HCT116 (cell line): ENCODE results near the gene ALKBH8.

Experiments
- CEBPB ChIP-seq: IDR thresholded peaks from 2 replicates; pipeline ENCODE4 v1.6.1; 2012; ENCODE audit warnings: low read depth
- EZH2 ChIP-seq: fragments of 200-600 bp; sonication (generic); IDR thresholded peaks from 2 replicates; pipeline ENCODE4 v1.6.1; 2017; ENCODE audit warnings: antibody characterized with exemption, mixed run types
- EZH2phosphoT487 ChIP-seq: fragments of 200-600 bp; IDR thresholded peaks from 2 replicates; pipeline ENCODE4 v1.6.1; 2018; ENCODE audit warnings: antibody characterized with exemption, borderline replicate concordance
- JUND ChIP-seq: IDR thresholded peaks from 2 replicates; pipeline ENCODE4 v1.6.1; 2012
- POLR2A ChIP-seq: IDR thresholded peaks from 2 replicates; pipeline ENCODE4 v1.7.0; 2011; ENCODE audit warnings: borderline replicate concordance; ENCODE audit not compliant: insufficient read depth, insufficient read length; ENCODE audit errors: extremely low read depth
- POLR2AphosphoS5 ChIP-seq: IDR thresholded peaks from 2 replicates; pipeline ENCODE4 v1.6.1; 2011; ENCODE audit warnings: mild to moderate bottlenecking, low read depth, low read length, moderate library complexity
- RAD21 ChIP-seq: IDR thresholded peaks from 2 replicates; pipeline ENCODE4 v1.6.1; 2012; ENCODE audit warnings: low read depth, mild to moderate bottlenecking
- SIN3A ChIP-seq: IDR thresholded peaks from 2 replicates; pipeline ENCODE4 v1.6.1; 2012; ENCODE audit warnings: low read depth
- TF ChIP-seq, protein P1 (sequence below), 3 experiments: fragments of 200-600 bp in 1 of 3; sonication (generic) in 1 of 3; IDR thresholded peaks in 2 of 3; conservative IDR thresholded peaks in 1 of 3; 2 replicates each; pipeline ENCODE4 v1.5.1; 2012 to 2017; ENCODE audit warnings: low read depth in 2 of 3, low read length in 2 of 3, antibody characterized with exemption in 1 of 3, borderline replicate concordance in 1 of 3, control low read depth in 1 of 3, mild to moderate bottlenecking in 1 of 3, mixed read lengths in 1 of 3, mixed run types in 1 of 3, moderate library complexity in 1 of 3; ENCODE audit not compliant: insufficient read depth in 1 of 3
- TF ChIP-seq, protein P2 (sequence below): IDR thresholded peaks from 2 replicates; pipeline ENCODE4 v1.6.1; 2012
- TF ChIP-seq, protein P3 (sequence below): IDR thresholded peaks from 2 replicates; pipeline ENCODE4 v1.6.1; 2012; ENCODE audit warnings: low read depth
- TF ChIP-seq, protein P4 (sequence below): IDR thresholded peaks from 2 replicates; pipeline ENCODE4 v1.6.1; 2012

DNA sequence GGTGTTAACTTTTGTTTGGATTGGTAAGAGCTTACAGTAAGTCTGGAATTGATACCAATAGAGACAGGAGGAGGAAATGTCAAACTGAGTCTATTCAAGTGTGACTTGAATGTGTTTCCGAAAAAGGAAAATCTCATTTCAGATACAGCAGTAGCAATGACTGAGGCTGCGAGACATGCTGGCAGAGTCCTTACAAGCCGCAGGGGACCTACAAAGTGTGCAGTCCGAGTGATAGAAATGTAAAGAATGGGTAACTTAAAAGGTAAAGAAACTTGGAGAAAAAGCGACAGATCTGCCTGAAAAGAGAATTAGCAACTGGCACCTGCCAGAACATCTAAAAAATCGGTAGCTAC lies 108.4 kb downstream of the ALKBH8 start:
- no peak for TF ChIP-seq POLR2A
- TF ChIP-seq, protein P1, sequence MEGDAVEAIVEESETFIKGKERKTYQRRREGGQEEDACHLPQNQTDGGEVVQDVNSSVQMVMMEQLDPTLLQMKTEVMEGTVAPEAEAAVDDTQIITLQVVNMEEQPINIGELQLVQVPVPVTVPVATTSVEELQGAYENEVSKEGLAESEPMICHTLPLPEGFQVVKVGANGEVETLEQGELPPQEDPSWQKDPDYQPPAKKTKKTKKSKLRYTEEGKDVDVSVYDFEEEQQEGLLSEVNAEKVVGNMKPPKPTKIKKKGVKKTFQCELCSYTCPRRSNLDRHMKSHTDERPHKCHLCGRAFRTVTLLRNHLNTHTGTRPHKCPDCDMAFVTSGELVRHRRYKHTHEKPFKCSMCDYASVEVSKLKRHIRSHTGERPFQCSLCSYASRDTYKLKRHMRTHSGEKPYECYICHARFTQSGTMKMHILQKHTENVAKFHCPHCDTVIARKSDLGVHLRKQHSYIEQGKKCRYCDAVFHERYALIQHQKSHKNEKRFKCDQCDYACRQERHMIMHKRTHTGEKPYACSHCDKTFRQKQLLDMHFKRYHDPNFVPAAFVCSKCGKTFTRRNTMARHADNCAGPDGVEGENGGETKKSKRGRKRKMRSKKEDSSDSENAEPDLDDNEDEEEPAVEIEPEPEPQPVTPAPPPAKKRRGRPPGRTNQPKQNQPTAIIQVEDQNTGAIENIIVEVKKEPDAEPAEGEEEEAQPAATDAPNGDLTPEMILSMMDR (IDR thresholded peaks at IDR 0.05 in 2 of 3, conservative IDR thresholded peaks at IDR 0.05 in 1 of 3; ENCODE audit: borderline replicate concordance in 1 of 3, insufficient read depth in 1 of 3, low read depth in 2 of 3, low read length in 2 of 3): no peak
- no peak for TF ChIP-seq RAD21
- TF ChIP-seq, protein P2, sequence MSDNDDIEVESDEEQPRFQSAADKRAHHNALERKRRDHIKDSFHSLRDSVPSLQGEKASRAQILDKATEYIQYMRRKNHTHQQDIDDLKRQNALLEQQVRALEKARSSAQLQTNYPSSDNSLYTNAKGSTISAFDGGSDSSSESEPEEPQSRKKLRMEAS: no peak
- TF ChIP-seq, protein P3, sequence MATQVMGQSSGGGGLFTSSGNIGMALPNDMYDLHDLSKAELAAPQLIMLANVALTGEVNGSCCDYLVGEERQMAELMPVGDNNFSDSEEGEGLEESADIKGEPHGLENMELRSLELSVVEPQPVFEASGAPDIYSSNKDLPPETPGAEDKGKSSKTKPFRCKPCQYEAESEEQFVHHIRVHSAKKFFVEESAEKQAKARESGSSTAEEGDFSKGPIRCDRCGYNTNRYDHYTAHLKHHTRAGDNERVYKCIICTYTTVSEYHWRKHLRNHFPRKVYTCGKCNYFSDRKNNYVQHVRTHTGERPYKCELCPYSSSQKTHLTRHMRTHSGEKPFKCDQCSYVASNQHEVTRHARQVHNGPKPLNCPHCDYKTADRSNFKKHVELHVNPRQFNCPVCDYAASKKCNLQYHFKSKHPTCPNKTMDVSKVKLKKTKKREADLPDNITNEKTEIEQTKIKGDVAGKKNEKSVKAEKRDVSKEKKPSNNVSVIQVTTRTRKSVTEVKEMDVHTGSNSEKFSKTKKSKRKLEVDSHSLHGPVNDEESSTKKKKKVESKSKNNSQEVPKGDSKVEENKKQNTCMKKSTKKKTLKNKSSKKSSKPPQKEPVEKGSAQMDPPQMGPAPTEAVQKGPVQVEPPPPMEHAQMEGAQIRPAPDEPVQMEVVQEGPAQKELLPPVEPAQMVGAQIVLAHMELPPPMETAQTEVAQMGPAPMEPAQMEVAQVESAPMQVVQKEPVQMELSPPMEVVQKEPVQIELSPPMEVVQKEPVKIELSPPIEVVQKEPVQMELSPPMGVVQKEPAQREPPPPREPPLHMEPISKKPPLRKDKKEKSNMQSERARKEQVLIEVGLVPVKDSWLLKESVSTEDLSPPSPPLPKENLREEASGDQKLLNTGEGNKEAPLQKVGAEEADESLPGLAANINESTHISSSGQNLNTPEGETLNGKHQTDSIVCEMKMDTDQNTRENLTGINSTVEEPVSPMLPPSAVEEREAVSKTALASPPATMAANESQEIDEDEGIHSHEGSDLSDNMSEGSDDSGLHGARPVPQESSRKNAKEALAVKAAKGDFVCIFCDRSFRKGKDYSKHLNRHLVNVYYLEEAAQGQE: no peak
- no peak for TF ChIP-seq POLR2AphosphoS5
- no peak for TF ChIP-seq CEBPB
- TF ChIP-seq SIN3A: no peak
- TF ChIP-seq EZH2phosphoT487: no peak
- no peak for TF ChIP-seq JUND
- TF ChIP-seq EZH2: no peak
- TF ChIP-seq, protein P4, sequence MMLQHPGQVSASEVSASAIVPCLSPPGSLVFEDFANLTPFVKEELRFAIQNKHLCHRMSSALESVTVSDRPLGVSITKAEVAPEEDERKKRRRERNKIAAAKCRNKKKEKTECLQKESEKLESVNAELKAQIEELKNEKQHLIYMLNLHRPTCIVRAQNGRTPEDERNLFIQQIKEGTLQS: no peak
